Bronchial epithelial cell (primary cell): ENCODE results near the gene POLR1A. TPM values are rescaled to one million over a fixed set of nuclear protein-coding genes. Genes with fewer than 3 reads are reported as not detected.

Source experiments
- DNase-seq: peaks from one replicate; pipeline ENCODE4 v3.0.0-alpha.2; 2010; ENCODE audit warnings: low read depth
- FAIRE-seq: peaks from 2 replicates; lab custom pipeline; 2011; peaks lifted over from hg19 to GRCh38; lab: Jason Lieb, UNC
- H3K27me3 ChIP-seq: 2 replicates; pipeline ENCODE4 v1.5.1; 2011; ENCODE audit warnings: low read length; ENCODE audit not compliant: control insufficient read depth, insufficient read depth
- H3K36me3 ChIP-seq: 2 replicates; pipeline ENCODE4 v1.5.1; 2011; ENCODE audit warnings: low read length; ENCODE audit not compliant: control insufficient read depth, insufficient read depth
- H3K4me3 ChIP-seq: 2 replicates; pipeline ENCODE4 v1.5.1; 2011; ENCODE audit warnings: mild to moderate bottlenecking, low read depth, low read length, control low read depth
- total RNA-seq: library from RNA; depleted of rRNA; stranded (reverse); fragments of >200 nt; gene quantifications from 2 replicates; pipeline ENCODE4 v1.2.1, GENCODE V29; 2014
- TF ChIP-seq, protein P1 (sequence below): IDR thresholded peaks from 2 replicates; pipeline ENCODE4 v1.5.1; 2011; ENCODE audit warnings: mild to moderate bottlenecking, moderate library complexity, low read length, control low read depth, inconsistent platforms; ENCODE audit not compliant: insufficient read depth, severe bottlenecking

Gene POLR1A
- total RNA-seq, 1 donor from 2014 or later = 9.7 TPM

- Histone ChIP-seq H3K36me3 (no peaks in the 10 kb centered on the region), H3K4me3 (no peak overlapping the region), H3K27me3 (no peaks in the 10 kb centered on the region)
- FAIRE-seq (no peak), DNase-seq (no peak)
- TF ChIP-seq, protein P1, sequence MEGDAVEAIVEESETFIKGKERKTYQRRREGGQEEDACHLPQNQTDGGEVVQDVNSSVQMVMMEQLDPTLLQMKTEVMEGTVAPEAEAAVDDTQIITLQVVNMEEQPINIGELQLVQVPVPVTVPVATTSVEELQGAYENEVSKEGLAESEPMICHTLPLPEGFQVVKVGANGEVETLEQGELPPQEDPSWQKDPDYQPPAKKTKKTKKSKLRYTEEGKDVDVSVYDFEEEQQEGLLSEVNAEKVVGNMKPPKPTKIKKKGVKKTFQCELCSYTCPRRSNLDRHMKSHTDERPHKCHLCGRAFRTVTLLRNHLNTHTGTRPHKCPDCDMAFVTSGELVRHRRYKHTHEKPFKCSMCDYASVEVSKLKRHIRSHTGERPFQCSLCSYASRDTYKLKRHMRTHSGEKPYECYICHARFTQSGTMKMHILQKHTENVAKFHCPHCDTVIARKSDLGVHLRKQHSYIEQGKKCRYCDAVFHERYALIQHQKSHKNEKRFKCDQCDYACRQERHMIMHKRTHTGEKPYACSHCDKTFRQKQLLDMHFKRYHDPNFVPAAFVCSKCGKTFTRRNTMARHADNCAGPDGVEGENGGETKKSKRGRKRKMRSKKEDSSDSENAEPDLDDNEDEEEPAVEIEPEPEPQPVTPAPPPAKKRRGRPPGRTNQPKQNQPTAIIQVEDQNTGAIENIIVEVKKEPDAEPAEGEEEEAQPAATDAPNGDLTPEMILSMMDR = no peak
These were observed 120.9 kb downstream of the POLR1A start for GRCh38 chr2:85984788-85985187.

GRCh38 chr2:85983766-85984165, 121.9 kb downstream of the POLR1A start:
- Histone ChIP-seq H3K27me3 (no peaks in the 10 kb centered on the region), H3K4me3 (no peak overlapping the region), H3K36me3 (no peaks in the 10 kb centered on the region)
- FAIRE-seq = no peak
- no peak for DNase-seq
- TF ChIP-seq, protein P1 = no peak

DNA sequence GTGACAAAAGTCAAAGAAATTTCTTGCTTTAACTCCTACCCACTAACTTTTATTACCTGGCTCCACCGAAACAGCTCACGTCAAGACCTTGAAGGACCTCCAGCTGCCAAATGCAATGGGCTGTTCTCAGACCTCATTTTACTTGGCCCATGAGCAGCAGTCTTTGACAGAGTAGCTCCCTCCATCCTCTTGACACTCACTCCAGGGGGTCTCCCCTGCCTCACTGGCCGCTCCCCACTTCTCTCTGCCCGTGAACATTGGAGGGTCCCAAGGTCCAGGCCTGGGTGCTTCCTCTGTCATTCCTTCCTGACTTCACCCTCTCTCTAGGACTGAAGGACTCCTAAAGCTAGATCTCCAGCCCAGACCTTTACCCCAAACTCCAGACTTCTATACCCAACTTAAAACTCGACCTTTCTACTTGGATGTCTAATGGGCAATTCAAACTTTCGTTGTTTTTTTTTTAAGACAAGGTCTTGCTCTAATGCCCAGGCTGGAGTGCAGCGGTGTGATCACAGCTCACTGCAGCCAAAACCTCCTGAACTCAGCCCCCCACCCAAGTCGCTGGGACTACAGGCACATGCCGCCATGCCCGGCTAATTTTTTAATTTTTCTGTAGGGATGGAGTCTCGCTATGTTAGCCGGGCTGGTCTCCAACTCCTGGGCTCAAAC, 124.0 kb downstream of the POLR1A start:
- TF ChIP-seq, protein P1 = no peak
- Histone ChIP-seq H3K4me3 (no peak overlapping the region), H3K27me3 (no peaks in the 10 kb centered on the region), H3K36me3 (no peaks in the 10 kb centered on the region)
- no peak for DNase-seq
- FAIRE-seq = no peak

GRCh38 chr2:85978883-85979780, 126.6 kb downstream of the POLR1A start:
- TF ChIP-seq, protein P1 = no peak
- Histone ChIP-seq H3K36me3 (no peaks in the 10 kb centered on the region), H3K4me3 (no peak overlapping the region), H3K27me3 (peaks cover 2% of the 10 kb centered on the region)
- DNase-seq (no peak), FAIRE-seq (no peak)

GRCh38 chr2:85976106-85976920, 129.4 kb downstream of the POLR1A start:
- no peaks in the 10 kb centered on the region for H3K36me3 ChIP-seq
- DNase-seq (no peak), FAIRE-seq (no peak)
- TF ChIP-seq, protein P1 = no peak
- no peak overlapping the region for H3K4me3 ChIP-seq
- peaks cover 2% of the 10 kb centered on the region for H3K27me3 ChIP-seq
